ENCODE measurements around the gene MOB2.
"Not testable (repeated sequence)": the region's sequence is repeated elsewhere in the genome, so short reads cannot be mapped to it uniquely, and the experiment has no call there.

Gene MOB2

DNA sequence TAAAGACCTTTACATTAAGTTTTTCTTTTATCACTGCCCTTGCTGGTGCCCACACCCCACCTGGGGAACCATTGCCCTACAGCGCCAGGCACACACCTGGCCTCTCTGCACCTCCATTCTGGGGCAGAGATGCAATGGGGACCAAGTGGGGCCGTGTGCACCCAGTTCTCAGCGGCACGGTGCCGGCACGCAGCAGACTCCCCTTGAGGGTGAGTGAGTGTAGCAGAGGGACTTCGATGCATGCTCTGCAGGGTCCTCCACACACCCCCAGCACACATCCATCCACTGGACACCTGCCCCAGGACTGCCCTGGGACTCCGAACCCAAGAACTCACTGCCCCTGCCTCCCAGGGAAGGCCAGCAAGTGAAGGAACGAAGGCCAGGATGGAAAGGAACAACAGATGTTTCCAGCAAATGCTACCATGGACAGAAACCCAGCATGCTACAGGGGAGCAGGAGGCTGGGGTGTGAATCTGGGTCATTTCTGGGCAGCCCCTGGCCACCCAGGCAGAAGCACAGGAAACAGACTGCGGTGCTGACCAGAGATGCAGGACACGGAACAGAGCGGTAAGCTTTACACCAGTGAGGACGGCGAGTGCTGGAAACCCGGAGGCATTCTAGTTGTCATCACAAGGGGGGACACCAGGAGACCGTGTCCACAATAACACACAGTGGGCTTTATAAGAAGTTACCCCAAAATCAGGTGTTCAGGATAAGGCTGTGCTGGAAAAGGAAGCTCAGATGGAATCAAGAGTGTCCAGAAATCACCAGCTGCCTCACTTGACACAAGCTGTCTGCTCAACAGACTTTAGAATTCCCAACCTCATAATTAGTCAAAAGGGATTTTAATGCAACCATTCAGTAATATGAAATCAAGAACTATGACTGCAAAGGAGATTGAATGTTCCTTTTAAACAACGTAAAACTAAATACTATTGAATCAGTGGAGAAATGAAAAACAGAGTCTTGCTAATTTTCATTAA is 32.7 kb upstream of the MOB2 start:
- in situ Hi-C loops (cut with HindIII; ENCODE audit: low sequenced_read_pairs): no loop called here

DNA sequence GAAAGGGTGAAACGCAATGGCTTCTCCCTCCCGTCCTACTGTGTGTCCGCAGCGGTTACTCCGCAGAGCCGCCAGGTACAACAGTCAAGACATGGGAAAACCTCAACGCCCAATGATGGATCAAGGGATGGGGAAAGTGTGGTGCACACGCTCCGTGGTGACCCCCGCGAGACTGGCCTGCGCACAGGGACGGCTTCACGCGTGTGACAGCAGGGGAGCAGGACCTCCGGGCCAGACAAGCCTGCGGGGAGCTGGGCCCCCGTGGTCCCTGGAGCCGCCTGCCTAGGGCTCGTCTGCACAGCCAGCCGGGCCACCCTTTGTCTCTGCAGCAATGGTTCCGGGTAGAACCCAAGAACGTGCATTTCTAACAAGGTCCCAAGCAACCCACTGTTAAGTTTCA is 31.7 kb upstream of the MOB2 start:
- in situ Hi-C loops (cut with HindIII; ENCODE audit: low sequenced_read_pairs): no loop called here

DNA sequence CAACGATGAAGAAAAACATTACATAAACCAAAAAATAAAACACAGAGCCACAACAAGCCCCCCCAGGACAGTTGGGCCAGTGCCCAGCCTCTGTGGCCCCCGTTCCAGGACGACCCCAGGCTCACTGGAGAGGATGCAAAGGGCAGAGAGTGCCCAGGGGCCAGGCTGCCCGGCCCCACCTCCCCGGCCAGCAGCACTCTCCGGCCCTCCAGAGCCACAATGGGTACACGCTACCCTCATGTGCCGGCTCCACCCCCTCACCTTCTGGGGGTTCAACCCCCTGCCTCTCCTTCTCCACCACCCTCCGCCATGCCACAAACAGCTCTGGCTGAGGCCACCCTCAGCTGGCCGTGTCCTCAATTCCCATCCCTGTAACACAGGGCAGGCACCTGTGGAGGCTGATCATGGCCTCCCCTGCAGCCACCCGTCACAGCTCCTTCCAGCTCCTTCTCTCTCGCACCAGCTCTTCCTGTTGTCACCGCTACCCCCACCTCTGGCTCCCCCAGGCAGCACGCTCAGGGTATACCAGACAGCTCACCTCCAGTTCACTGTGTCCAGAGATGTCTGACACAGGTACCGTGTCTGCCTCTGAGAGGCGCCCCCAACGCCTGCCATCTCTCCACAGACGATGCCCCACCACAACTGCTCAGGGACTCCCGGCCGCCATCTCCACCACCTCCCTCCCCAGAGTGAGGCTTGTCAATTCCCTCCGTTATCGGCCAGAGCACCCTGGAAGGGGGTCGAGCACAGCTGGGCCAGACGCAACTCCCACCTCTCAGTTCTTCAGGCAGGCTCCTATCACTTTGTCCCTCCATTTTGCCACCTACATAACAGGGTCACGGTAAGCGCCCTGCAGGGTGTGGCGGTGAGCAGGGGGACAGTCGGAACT is 30.8 kb upstream of the MOB2 start:
- in situ Hi-C loops (cut with HindIII; ENCODE audit: low sequenced_read_pairs): no loop called here

- in situ Hi-C loops (cut with HindIII; ENCODE audit: low sequenced_read_pairs): no loop called here
Observed at GRCh38 chr11:1516273-1517067, 29.9 kb upstream of the MOB2 start.

GRCh38 chr11:1515082-1516060 is 28.8 kb upstream of the MOB2 start:
- in situ Hi-C loops (cut with HindIII; ENCODE audit: low sequenced_read_pairs): no loop called here

GRCh38 chr11:1514336-1515061 is 27.9 kb upstream of the MOB2 start:
- in situ Hi-C loops (cut with HindIII; ENCODE audit: low sequenced_read_pairs): no loop called here

DNA sequence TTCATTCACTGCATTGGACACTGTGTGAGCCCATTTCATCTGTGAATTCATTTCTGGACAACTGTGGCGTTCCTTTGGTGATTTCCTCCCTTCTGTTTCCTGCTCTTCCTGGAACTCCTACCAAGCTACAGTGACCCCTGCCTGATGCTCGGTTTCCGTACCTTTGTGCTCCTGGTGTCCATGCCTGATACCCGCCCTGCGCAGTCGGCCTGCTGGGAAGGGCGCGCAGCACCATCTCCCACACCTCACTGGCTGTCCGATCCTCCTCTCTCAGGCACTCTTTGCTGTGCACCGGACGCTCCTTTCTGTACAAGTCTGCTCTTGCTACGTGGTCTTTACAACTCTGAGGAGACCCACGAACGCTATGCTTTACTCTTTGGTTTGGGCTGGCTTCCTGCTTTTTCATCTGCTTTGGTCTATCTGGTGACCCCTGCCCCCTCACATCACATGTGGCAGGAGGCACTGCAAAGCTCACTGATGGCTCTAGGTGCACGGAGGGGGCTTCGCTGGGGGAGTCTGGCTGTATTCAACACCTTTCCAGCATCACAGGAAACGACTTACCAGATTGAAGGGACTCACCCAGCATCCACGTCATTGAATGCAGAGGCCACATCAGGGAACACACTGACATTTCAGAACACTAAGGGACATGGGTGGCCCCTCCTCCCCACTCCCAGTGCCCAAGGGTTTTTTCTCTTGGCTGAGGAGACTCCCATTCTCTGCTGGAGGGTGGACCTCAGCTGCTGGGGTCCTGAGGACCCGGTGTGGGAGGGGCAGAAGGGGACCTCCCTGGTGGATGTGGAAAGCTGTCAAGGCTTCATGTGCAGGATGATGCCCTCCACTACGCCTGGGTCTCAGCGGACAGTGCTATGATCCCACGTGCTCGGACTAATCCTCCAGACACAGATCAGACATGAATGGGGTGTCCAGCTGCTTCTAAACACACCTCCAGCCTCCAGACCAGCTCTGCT is 27.0 kb upstream of the MOB2 start:
- in situ Hi-C loops (cut with HindIII; ENCODE audit: low sequenced_read_pairs): no loop called here

GRCh38 chr11:1512531-1513258 is 26.1 kb upstream of the MOB2 start:
- in situ Hi-C loops (cut with HindIII; ENCODE audit: low sequenced_read_pairs): not testable (repeated sequence)

DNA sequence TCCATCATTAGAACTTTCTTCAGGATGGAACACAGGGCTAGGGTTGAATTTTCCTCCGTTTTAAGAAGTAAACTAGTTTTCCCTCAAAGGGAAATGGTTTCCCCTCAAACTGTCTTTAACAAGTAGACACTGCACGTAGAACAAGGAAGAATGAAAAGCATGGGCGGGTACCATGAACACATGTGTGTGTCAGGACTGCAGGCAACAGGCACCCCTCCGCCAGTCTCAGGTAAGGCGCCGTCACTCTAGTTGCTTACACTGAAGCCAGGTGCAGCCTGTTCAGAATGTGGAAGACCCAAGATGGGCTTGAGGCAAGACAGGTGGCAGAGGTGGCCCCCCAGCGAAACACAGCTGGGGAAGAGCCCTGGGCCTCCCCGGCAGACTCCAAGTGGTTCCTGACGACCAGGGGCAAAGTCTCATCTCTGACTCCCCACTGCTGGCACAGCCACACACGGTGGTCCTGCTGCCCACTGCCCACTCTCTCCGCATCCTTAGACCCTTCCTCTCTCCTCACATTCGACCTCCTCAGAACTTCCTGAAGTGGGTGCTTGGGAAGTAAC is 25.4 kb upstream of the MOB2 start:
- in situ Hi-C loops (cut with HindIII; ENCODE audit: low sequenced_read_pairs): no loop called here

DNA sequence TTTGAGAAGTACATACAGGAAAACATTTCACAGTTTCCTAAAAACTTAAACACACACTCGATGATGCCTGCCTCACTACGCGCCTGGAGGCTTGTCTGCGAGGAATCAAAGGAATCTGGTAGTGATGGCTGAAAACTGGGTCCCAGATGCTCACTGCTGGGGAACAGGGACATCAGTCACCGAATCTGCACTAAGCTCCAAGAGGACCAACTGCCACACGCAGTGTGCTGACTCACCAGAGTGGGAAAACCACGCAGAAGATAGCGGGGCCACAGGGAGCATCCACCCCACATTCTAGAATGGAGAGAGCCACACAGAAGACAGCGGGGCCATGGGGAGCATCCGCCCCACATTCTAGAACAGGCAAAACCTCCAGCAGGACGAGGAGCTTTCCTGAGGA is 24.3 kb upstream of the MOB2 start:
- in situ Hi-C loops (cut with HindIII; ENCODE audit: low sequenced_read_pairs): no loop called here

DNA sequence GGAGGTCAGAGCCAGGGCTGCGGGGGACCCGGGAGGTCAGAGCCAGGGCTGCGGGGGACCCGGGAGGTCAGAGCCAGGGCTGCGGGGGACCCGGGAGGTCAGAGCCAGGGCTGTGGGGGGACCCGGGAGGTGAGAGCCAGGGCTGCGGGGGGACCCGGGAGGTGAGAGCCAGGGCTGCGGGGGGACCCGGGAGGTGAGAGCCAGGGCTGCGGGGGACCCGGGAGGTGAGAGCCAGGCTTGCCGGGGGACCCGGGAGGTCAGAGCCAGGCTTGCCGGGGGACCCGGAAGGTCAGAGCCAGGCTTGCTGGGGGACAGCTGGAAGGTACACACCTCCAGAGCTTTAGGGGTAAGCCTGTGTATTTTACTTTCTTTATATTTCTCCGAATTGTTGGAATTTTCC is 23.8 kb upstream of the MOB2 start:
- in situ Hi-C loops (cut with HindIII; ENCODE audit: low sequenced_read_pairs): not testable (repeated sequence)

DNA sequence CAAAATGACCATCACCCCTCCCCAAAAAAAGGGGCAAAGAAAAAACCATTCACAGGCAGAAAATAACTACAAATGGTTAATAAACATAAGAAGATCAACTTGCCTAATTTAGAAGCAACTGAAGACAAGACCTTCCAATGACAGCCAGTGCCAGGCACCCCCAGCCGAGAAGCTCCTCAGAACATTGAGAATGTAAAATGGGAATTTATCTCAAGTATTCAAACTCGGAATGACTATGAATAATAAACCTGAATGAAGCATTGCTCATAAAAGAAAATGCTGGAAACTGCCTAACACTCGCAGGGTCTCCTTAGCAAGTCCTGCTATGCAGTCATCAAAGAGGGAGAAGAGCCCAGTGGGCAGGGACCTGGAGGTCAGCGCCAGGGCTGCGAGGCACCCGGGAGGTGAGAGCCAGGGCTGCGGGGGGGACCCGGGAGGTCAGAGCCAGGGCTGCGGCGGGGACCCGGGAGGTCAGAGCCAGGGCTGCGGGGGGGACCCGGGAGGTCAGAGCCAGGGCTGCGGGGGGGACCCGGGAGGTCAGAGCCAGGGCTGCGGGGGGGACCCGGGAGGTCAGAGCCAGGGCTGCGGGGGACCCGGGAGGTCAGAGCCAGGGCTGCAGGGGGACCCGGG is 23.2 kb upstream of the MOB2 start:
- in situ Hi-C loops (cut with HindIII; ENCODE audit: low sequenced_read_pairs): no loop called here

DNA sequence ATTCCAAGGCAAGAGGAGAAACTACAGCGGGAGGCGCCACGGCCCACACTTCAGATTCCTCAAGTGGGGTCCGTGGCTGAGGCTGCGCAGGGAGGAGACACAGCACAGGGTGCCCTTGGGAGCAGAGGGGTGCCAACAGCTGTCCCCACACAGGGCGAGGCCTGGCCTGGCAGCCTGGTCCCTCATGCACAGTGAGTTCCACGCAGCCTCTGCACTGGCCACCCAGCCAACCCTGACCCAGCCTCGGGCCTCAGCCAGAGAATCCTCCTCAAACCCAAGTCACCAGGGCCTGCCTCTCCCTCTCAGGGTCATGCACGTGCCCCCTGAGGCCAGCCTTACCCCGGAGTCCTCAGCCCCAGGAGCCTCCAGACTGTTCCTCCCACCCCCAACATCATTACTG is 22.4 kb upstream of the MOB2 start:
- in situ Hi-C loops (cut with HindIII; ENCODE audit: low sequenced_read_pairs): no loop called here

DNA sequence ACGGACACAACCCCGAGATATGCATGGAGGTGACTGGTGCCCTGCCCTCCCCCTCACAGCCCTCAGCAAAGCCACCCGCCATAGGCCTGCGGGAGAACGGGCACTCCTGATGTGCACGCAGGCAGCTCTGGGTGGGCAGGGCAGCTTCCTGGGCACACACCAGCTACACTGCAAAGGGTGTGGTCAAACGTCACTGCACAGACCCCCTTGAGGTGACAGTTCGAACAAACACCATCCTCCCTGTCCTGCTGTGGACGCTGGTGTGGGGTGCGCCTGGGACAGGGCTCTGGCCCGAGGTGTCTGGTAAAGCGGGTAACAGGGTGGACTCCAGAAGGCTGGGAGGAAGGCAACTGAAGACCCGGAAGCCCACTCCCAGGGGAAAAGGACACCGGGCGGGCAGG is 21.9 kb upstream of the MOB2 start:
- in situ Hi-C loops (cut with HindIII; ENCODE audit: low sequenced_read_pairs): no loop called here

DNA sequence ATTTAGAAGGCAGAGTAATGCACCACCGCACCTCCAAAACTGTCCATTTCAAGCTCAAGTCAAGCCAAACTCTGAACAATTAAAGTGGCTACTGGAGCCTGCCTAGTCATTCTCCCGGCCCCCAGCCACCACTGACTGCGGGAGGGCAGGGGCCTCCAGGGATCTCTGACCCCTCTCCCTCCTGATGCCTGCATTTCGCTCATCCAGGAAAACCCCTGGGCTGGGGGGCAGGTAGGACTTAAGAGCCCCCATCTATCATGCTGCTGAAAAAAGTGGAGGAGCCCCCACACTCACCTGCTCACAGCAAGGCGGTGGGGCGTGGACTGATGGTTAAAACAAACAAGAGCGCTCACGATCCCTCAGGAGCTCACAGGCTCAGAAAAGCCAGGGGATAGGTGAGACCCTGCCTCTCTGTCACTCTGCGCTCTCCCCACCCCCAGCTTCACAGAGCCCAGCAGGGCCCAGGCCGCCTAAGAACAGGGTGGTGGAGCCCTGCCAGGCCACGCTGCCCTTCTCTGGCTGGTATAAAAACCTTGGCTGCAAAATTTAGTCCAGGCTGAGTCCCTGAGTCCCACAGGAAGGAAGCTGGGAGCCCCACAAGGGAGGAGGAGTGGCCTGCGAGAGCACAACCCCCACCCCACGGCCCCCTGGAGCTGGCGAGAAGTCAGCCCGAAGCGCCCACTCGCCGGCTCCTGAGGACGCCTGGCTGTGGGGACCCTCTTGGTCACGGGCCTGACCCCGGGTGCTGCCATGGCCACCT is 21.0 kb upstream of the MOB2 start:
- in situ Hi-C loops (cut with HindIII; ENCODE audit: low sequenced_read_pairs): no loop called here

- in situ Hi-C loops (cut with HindIII; ENCODE audit: low sequenced_read_pairs): no loop called here
Observed at GRCh38 chr11:1506981-1507380, 20.4 kb upstream of the MOB2 start.
